ENCODE measurements around the gene RNF17. TPM values are rescaled to one million over a fixed set of nuclear protein-coding genes. Genes with fewer than 3 reads are reported as not detected.

Gene RNF17
- total and polyA plus RNA-seq, 10 of the 15 experiments (the other 5 are each of a cell fraction or from before 2014, with no cell fraction given) = not detected

DNA sequence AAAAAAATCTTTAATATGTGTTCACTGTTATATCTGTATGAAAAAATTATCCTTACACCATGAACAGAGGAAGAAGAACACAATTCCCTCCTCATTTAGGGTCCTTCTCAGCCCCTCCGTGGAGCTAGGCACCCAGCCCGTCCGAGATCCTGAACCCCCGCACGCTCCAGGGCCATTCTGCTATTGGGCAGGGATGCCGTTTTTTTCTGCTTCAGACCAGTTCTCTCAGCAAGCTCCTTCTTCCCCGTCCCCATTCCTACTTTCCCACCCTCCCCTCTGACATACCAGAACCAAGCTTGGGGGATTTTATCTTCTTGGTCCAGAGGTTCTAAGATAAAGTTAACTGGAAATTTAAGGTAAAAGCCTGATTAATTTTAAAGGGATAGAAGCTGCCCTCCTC lies 47.5 kb upstream of the RNF17 start:
- Histone ChIP-seq H3K4me3 (no peak overlapping the region), H3K36me3 (ENCODE audit: control insufficient read depth in 2 of 2, insufficient read depth in 2 of 2, low read length in 1 of 2) (no peaks in the 10 kb centered on the region), H3K27ac (ENCODE audit: control insufficient read depth, insufficient read depth) (no peak overlapping the region), H3K9ac (ENCODE audit: control insufficient read depth, insufficient read depth, low read length) (no peak overlapping the region), H3K4me1 (ENCODE audit: control insufficient read depth, insufficient read depth, low read length) (no peaks in the 10 kb centered on the region), H3K27me3 (replicated peaks in 1 of 2; ENCODE audit: control insufficient read depth in 2 of 2, insufficient read depth in 2 of 2, low read length in 1 of 2) (no peaks in the 10 kb centered on the region; a peak in 1 of 4 replicates), H3K9me3 (replicated peaks; ENCODE audit: control insufficient read depth, insufficient read depth, low read length) (no peaks in the 10 kb centered on the region), H4K20me1 (ENCODE audit: control insufficient read depth, insufficient read depth) (no peaks in the 10 kb centered on the region), H2AFZ (ENCODE audit: control insufficient read depth, low read depth, low read length) (no peak overlapping the region), H3K4me2 (ENCODE audit: control insufficient read depth, insufficient read depth) (no peak overlapping the region), H3K79me2 (ENCODE audit: control insufficient read depth, insufficient read depth, low read length) (no peaks in the 10 kb centered on the region)
- 37% methylated on average over 7 of the region's 7 CpGs for WGBS (ENCODE audit: insufficient coverage, insufficient replicate concordance, low lambda C conversion rate, missing lambda C conversion rate)
- DNase-seq (ENCODE audit: low read depth, low spot score) (no peak), FAIRE-seq (no peak), ATAC-seq (no peak)
- SMC1A ChIA-PET (ENCODE audit: uncharacterized antibody, unreplicated experiment) = no interaction called here
- CTCF ChIA-PET = interaction anchor here (0.6 to 1.0 kb wide), 3 partner anchors 11 to 221 kb away, joined by 3 read pairs; no protein-coding TSS in a partner anchor
- intact Hi-C loops (cut with micrococcal nuclease; ENCODE audit: unreplicated experiment) (no loop called here), in situ Hi-C loops (cut with MboI) (no loop called here)
- TF ChIP-seq, protein P1, sequence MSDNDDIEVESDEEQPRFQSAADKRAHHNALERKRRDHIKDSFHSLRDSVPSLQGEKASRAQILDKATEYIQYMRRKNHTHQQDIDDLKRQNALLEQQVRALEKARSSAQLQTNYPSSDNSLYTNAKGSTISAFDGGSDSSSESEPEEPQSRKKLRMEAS (IDR thresholded peaks at IDR 0.05; ENCODE audit: low read depth, low read length) = no peak
- TF ChIP-seq MTA2 (IDR thresholded peaks at IDR 0.05; ENCODE audit: low read depth) (no peak), POU2F2 (IDR thresholded peaks at IDR 0.05; ENCODE audit: borderline replicate concordance, low read depth, low read length) (no peak), SUPT20H (IDR thresholded peaks at IDR 0.05; ENCODE audit: borderline replicate concordance, control insufficient read depth, low read depth, low read length) (no peak), PRDM15 (CRISPR knock-in tag; IDR thresholded peaks at IDR 0.05) (no peak), NFYB (IDR thresholded peaks at IDR 0.05; ENCODE audit: insufficient read depth, low read depth, low read length) (no peak), POLR2AphosphoS2 (IDR thresholded peaks at IDR 0.05; ENCODE audit: low read depth, low read length) (no peak), ZNF24 (IDR thresholded peaks at IDR 0.05) (no peak), PKNOX1 (IDR thresholded peaks at IDR 0.05) (no peak)
- TF ChIP-seq, protein P2, sequence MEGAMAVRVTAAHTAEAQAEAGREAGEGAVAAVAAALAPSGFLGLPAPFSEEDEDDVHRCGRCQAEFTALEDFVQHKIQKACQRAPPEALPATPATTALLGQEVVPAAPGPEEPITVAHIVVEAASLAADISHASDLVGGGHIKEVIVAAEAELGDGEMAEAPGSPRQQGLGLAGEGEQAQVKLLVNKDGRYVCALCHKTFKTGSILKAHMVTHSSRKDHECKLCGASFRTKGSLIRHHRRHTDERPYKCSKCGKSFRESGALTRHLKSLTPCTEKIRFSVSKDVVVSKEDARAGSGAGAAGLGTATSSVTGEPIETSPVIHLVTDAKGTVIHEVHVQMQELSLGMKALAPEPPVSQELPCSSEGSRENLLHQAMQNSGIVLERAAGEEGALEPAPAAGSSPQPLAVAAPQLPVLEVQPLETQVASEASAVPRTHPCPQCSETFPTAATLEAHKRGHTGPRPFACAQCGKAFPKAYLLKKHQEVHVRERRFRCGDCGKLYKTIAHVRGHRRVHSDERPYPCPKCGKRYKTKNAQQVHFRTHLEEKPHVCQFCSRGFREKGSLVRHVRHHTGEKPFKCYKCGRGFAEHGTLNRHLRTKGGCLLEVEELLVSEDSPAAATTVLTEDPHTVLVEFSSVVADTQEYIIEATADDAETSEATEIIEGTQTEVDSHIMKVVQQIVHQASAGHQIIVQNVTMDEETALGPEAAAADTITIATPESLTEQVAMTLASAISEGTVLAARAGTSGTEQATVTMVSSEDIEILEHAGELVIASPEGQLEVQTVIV (IDR thresholded peaks at IDR 0.05; ENCODE audit: borderline replicate concordance, partially characterized antibody) = no peak
- TF ChIP-seq, protein P3, sequence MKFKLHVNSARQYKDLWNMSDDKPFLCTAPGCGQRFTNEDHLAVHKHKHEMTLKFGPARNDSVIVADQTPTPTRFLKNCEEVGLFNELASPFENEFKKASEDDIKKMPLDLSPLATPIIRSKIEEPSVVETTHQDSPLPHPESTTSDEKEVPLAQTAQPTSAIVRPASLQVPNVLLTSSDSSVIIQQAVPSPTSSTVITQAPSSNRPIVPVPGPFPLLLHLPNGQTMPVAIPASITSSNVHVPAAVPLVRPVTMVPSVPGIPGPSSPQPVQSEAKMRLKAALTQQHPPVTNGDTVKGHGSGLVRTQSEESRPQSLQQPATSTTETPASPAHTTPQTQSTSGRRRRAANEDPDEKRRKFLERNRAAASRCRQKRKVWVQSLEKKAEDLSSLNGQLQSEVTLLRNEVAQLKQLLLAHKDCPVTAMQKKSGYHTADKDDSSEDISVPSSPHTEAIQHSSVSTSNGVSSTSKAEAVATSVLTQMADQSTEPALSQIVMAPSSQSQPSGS (IDR thresholded peaks at IDR 0.05; ENCODE audit: low read length) = no peak
- RAD21 ChIA-PET (ENCODE audit: unreplicated experiment) = no interaction called here
- POLR2A ChIA-PET = interaction anchor here (0.7 to 0.9 kb wide), 2 partner anchors 8 to 31 kb away, joined by 3 to 6 read pairs; no protein-coding TSS in a partner anchor
- BruUV-seq (replicated peaks) = no TSS peak

Data from GM12878 (cell line).